Measurements from ENCODE around the gene MXI1.

MXI1 gene

GRCh38 chr10:110277591-110277990, 70.2 kb downstream of the MXI1 start:
- no peak for TF ChIP-seq CTCF (IDR thresholded peaks at IDR 0.05; ENCODE audit: low read depth, low read length)
- DNase-seq (ENCODE audit: extremely low read depth, low read depth): no peak

- DNase-seq (ENCODE audit: extremely low read depth, low read depth): no peak
- no peak for TF ChIP-seq CTCF (IDR thresholded peaks at IDR 0.05; ENCODE audit: low read depth, low read length)
Measured at GRCh38 chr10:110278562-110279406, 71.4 kb downstream of the MXI1 start.

GRCh38 chr10:110279407-110279986, 72.1 kb downstream of the MXI1 start:
- peak; percentile 77 for TF ChIP-seq CTCF (IDR thresholded peaks at IDR 0.05; ENCODE audit: low read depth, low read length)
- DNase-seq (ENCODE audit: extremely low read depth, low read depth): peak; percentile 47

- DNase-seq (ENCODE audit: extremely low read depth, low read depth): no peak
- TF ChIP-seq CTCF (IDR thresholded peaks at IDR 0.05; ENCODE audit: low read depth, low read length): no peak
Measured at GRCh38 chr10:110284262-110284661, 76.9 kb downstream of the MXI1 start.

GRCh38 chr10:110285501-110285900, 78.1 kb downstream of the MXI1 start:
- TF ChIP-seq CTCF (IDR thresholded peaks at IDR 0.05; ENCODE audit: low read depth, low read length): no peak
- no peak for DNase-seq (ENCODE audit: extremely low read depth, low read depth)

GRCh38 chr10:110286841-110287240, 79.4 kb downstream of the MXI1 start:
- DNase-seq (ENCODE audit: extremely low read depth, low read depth): no peak
- no peak for TF ChIP-seq CTCF (IDR thresholded peaks at IDR 0.05; ENCODE audit: low read depth, low read length)

- DNase-seq (ENCODE audit: extremely low read depth, low read depth): no peak
- TF ChIP-seq CTCF (IDR thresholded peaks at IDR 0.05; ENCODE audit: low read depth, low read length): no peak
Measured at GRCh38 chr10:110296966-110297365, 89.6 kb downstream of the MXI1 start.

All from AG09319 (cell line).